SK-N-SH (cell line): ENCODE results near the gene ANKRD65. TPM values are rescaled to one million over a fixed set of nuclear protein-coding genes. Genes with fewer than 3 reads are reported as not detected.

ENCODE experiments used
- CTCF ChIA-PET: fragments of 300-600, 350-600 bp; formaldehyde crosslinking; extraction: SDS; loops from one replicate; lab custom pipeline; 2021; lab: Yijun Ruan, JAX
- POLR2A ChIA-PET: fragments of 350-600 bp; sonication (Branson Sonifier 250); formaldehyde crosslinking; extraction: SDS; loops from one replicate; lab custom pipeline; 2020; ENCODE audit warnings: antibody characterized with exemption, inconsistent platforms; lab: Yijun Ruan, JAX
- DNase-seq: peaks from one replicate; pipeline ENCODE4 v3.0.0; 2012
- H2AFZ ChIP-seq: fragments of 200-600 bp; sonication (generic); 2 replicates; pipeline ENCODE4 v1.8.1; 2016; ENCODE audit warnings: antibody characterized with exemption, mild to moderate bottlenecking, low read depth
- H3F3A ChIP-seq: fragments of 200-600 bp; sonication (generic); replicated peaks from 2 replicates; pipeline ENCODE3; 2016; ENCODE audit warnings: antibody characterized with exemption, mild to moderate bottlenecking; ENCODE audit not compliant: insufficient read depth
- H3K27ac ChIP-seq, 2 experiments: fragments of 200-500 bp in 1 of 2; fragments of 200-600 bp in 1 of 2; sonication (Bioruptor generic) in 1 of 2; sonication (generic), shearing (Covaris generic) in 1 of 2; 2 replicates each; pipeline versions ENCODE4 v1.5.1 to v1.6.1; 2014 to 2016; ENCODE audit warnings: low read depth in 2 of 2, inconsistent platforms in 1 of 2, low read length in 1 of 2, mild to moderate bottlenecking in 1 of 2, mixed read lengths in 1 of 2
- H3K27me3 ChIP-seq: fragments of 200-600 bp; sonication (generic), shearing (Covaris generic); 2 replicates; pipeline ENCODE4 v1.6.1; 2016; ENCODE audit warnings: mixed run types; ENCODE audit not compliant: insufficient read depth
- H3K36me3 ChIP-seq, 2 experiments: fragments of 200-500 bp in 1 of 2; fragments of 200-600 bp in 1 of 2; sonication (Bioruptor generic) in 1 of 2; sonication (generic) in 1 of 2; replicated peaks in 1 of 2; 2 replicates each; pipeline versions ENCODE3 to v1.5.1; 2014 to 2016; ENCODE audit warnings: low read length in 1 of 2, mild to moderate bottlenecking in 1 of 2; ENCODE audit not compliant: insufficient read depth in 2 of 2, control insufficient read depth in 1 of 2
- H3K4me1 ChIP-seq, 2 experiments: fragments of 200-500 bp in 1 of 2; fragments of 200-600 bp in 1 of 2; sonication (Bioruptor generic) in 1 of 2; sonication (generic), shearing (Covaris generic) in 1 of 2; 2 replicates each; pipeline versions ENCODE4 v1.5.1 to v1.6.1; 2014 to 2016; ENCODE audit warnings: low read depth in 1 of 2, low read length in 1 of 2, mixed run types in 1 of 2; ENCODE audit not compliant: insufficient read depth in 2 of 2, control insufficient read depth in 1 of 2
- H3K4me2 ChIP-seq: fragments of 200-600 bp; sonication (generic), shearing (Covaris generic); 2 replicates; pipeline ENCODE4 v1.6.1; 2017; ENCODE audit warnings: mixed run types
- H3K4me3 ChIP-seq, 2 experiments: fragments of 200-500 bp in 1 of 2; fragments of 200-600 bp in 1 of 2; sonication (Bioruptor generic) in 1 of 2; sonication (generic), shearing (Covaris generic) in 1 of 2; 2 replicates each; pipeline versions ENCODE4 v1.5.1 to v1.8.1; 2014 to 2016; ENCODE audit warnings: low read depth in 2 of 2, inconsistent platforms in 1 of 2, low read length in 1 of 2, mild to moderate bottlenecking in 1 of 2, mixed read lengths in 1 of 2, moderate library complexity in 1 of 2
- H3K79me2 ChIP-seq: fragments of 200-600 bp; sonication (generic); 2 replicates; pipeline ENCODE4 v1.8.1; 2017; ENCODE audit warnings: mild to moderate bottlenecking; ENCODE audit not compliant: insufficient read depth
- H3K9ac ChIP-seq: fragments of 200-600 bp; sonication (generic); 2 replicates; pipeline ENCODE4 v1.6.1; 2017; ENCODE audit warnings: mixed run types
- H3K9me2 ChIP-seq: fragments of 200-600 bp; sonication (generic); 2 replicates; pipeline ENCODE4 v1.6.1; 2017; ENCODE audit warnings: mixed run types
- H3K9me3 ChIP-seq: fragments of 200-600 bp; sonication (generic); 2 replicates; pipeline ENCODE4 v1.6.1; 2017; ENCODE audit warnings: mixed run types, mild to moderate bottlenecking, moderate library complexity
- H4K20me1 ChIP-seq: fragments of 200-600 bp; sonication (generic); 2 replicates; pipeline ENCODE4 v1.6.1; 2017; ENCODE audit warnings: mild to moderate bottlenecking, mixed run types; ENCODE audit not compliant: insufficient read depth
- CHD2 ChIP-seq: fragments of 150-350 bp; IDR thresholded peaks from 2 replicates; pipeline ENCODE4 v1.6.1; 2018; ENCODE audit warnings: low read length; ENCODE audit not compliant: partially characterized antibody
- ELF1 ChIP-seq: IDR thresholded peaks from 2 replicates; pipeline ENCODE4 v1.4.0; 2012
- EP300 ChIP-seq, 2 experiments: IDR thresholded peaks; 2 replicates each; pipeline versions ENCODE4 v1.4.0 to v1.6.1; 2012; ENCODE audit warnings: borderline replicate concordance in 1 of 2, low read depth in 1 of 2, low read length in 1 of 2
- EZH2phosphoT487 ChIP-seq: fragments of 200-600 bp; sonication (generic); IDR thresholded peaks from 2 replicates; pipeline ENCODE4 v1.6.1; 2017; ENCODE audit warnings: low read depth, mixed run types, mild to moderate bottlenecking, antibody characterized with exemption, moderate library complexity, borderline replicate concordance
- FOSL2 ChIP-seq: IDR thresholded peaks from 2 replicates; pipeline ENCODE4 v1.4.0; 2012; ENCODE audit warnings: low read depth, mild to moderate bottlenecking, moderate library complexity, borderline replicate concordance
- FOXJ3 ChIP-seq: sonication (generic); formaldehyde crosslinking; IDR thresholded peaks from 2 replicates; pipeline ENCODE4 v1.5.1; 2020; ENCODE audit warnings: mild to moderate bottlenecking, missing genetic modification reagents
- GATA2 ChIP-seq: sonication (generic); formaldehyde crosslinking; IDR thresholded peaks from 2 replicates; pipeline ENCODE4 v1.5.0; 2020; ENCODE audit warnings: mild to moderate bottlenecking, missing genetic modification reagents
- IRF3 ChIP-seq: fragments of 150-350 bp; IDR thresholded peaks from 2 replicates; pipeline ENCODE4 v1.6.1; 2016; ENCODE audit warnings: mild to moderate bottlenecking, low read depth, low read length
- MAX ChIP-seq: IDR thresholded peaks from 2 replicates; pipeline ENCODE4 v1.4.0; 2012; ENCODE audit warnings: low read depth
- RAD21 ChIP-seq: IDR thresholded peaks from 2 replicates; pipeline ENCODE4 v1.6.1; 2012; ENCODE audit warnings: mild to moderate bottlenecking, low read length
- SIN3A ChIP-seq: IDR thresholded peaks from 2 replicates; pipeline ENCODE4 v1.6.1; 2012; ENCODE audit warnings: low read depth, mild to moderate bottlenecking, low read length, moderate library complexity, borderline replicate concordance
- SMC3 ChIP-seq: IDR thresholded peaks from 2 replicates; pipeline ENCODE4 v1.6.1; 2012; ENCODE audit warnings: low read depth, low read length, improper control_type of control experiment
- TAF1 ChIP-seq: IDR thresholded peaks from 2 replicates; pipeline ENCODE4 v1.6.1; 2012; ENCODE audit warnings: low read depth, mild to moderate bottlenecking, low read length, moderate library complexity, borderline replicate concordance
- TEAD4 ChIP-seq: IDR thresholded peaks from 2 replicates; pipeline ENCODE4 v1.4.0; 2012; ENCODE audit warnings: mild to moderate bottlenecking, borderline replicate concordance; ENCODE audit not compliant: insufficient read depth
- ZBTB33 ChIP-seq: IDR thresholded peaks from 2 replicates; pipeline ENCODE4 v1.4.0; 2012; ENCODE audit warnings: low read depth, borderline replicate concordance
- WGBS: methylation state at CpG from one replicate; pipeline ENCODE4 v1.1.6; 2017; ENCODE audit warnings: low lambda C conversion rate; 5-methylcytosine and 5-hydroxymethylcytosine counted together
- polyA plus RNA-seq, 3 experiments: library from polyadenylated mRNA; depleted of rRNA; stranded (reverse); fragments of >200 nt; gene quantifications; 2 replicates each; pipeline ENCODE4 v1.2.3, GENCODE V29; 2012
- TF ChIP-seq, protein P1 (sequence below): IDR thresholded peaks from 2 replicates; pipeline ENCODE4 v1.6.1; 2012; ENCODE audit warnings: mild to moderate bottlenecking, low read depth, low read length, moderate library complexity

ANKRD65 gene
- polyA plus RNA-seq, 1 of the 3 experiments (the other 2 are of a cell fraction), result 0.07 TPM

DNA sequence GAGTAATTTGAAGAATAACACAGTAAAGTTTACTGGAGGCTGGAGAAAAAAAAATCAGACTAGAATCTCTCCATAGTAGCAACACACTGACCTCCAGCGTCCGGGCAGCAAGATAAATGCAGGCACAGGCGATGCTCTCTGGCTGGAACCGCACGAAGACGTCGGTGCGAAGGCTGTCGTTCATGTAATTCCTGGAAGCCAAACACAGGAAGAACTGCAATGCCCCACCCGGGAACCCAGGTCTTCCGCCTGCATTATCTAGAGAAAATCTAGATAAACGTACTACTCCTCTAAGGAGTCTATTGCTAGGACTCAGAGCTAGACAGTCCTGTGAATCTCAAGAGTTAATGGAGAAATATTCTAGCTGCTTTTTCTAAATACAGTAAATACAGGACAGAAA lies 30.4 kb downstream of the ANKRD65 start:
- no peak for DNase-seq
- Histone ChIP-seq H3K36me3 (peaks cover 50 to 83% of the 10 kb centered on the region in 2 experiments), H3K9ac (no peak overlapping the region), H3K4me2 (no peak overlapping the region), H3K79me2 (peaks cover 45% of the 10 kb centered on the region), H3K9me3 (no peaks in the 10 kb centered on the region), H3K27ac (no peak overlapping the region), H3K4me3 (no peak overlapping the region), H4K20me1 (0 out of 2 replicates have a peak, but pooled peaks cover 4% of the 10 kb centered on the region), H3F3A (no peaks in the 10 kb centered on the region), H3K9me2 (no peaks in the 10 kb centered on the region), H3K27me3 (no peaks in the 10 kb centered on the region), H2AFZ (no peak overlapping the region), H3K4me1 (no peaks in the 10 kb centered on the region)
- ChIA-PET POLR2A (interaction anchor here (2.3 kb wide), 1 partner anchor 8 kb away, joined by 10 read pairs; the partner anchor contains the start of gene CCNL2), CTCF (interaction anchor here (1.2 to 2.8 kb wide), 3 partner anchors 8 to 12 kb away, joined by 4 to 16 read pairs (median 6); partner anchors contain the start of gene CCNL2)
- 89% methylated on average over 5 of the region's 12 CpGs for WGBS
- TF ChIP-seq FOXJ3 (CRISPR knock-in tag) (no peak), EP300 (IDR thresholded peaks at IDR 0.05; ENCODE audit: borderline replicate concordance in 1 of 2, low read depth in 1 of 2, low read length in 1 of 2) (no peak), FOSL2 (no peak), TAF1 (no peak)

DNA sequence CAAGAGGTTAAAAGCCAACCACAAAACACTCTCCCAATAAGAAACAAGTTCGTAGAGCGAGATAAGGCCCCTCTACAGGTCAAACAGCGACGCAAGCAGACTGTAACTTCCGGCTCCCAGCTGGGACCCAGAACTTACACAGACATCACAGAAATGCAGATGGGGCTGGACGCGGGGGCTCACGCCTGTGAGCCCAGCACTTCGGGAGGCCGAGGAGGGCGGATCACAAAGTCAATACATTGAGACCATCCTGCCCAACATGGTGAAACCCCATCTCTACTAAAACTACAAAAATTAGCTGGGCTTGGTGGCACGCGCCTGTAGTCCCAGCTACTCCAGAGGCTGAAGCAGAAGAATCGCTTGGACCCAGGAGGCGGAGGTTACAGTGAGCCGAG lies 33.0 kb downstream of the ANKRD65 start:
- no peaks in the 10 kb centered on the region for H3K9me2 ChIP-seq
- H3K9ac ChIP-seq, result no peak overlapping the region
- H3K4me3 ChIP-seq, result no peak overlapping the region
- no peaks in the 10 kb centered on the region for H3K9me3 ChIP-seq
- no peak overlapping the region for H2AFZ ChIP-seq
- DNase-seq, result no peak
- H3K4me2 ChIP-seq, result no peak overlapping the region
- 96% methylated on average over 16 of the region's 16 CpGs for WGBS
- no peak for TF ChIP-seq ZBTB33
- no peak for TF ChIP-seq TEAD4
- TF ChIP-seq EZH2phosphoT487, result no peak
- TF ChIP-seq, protein P1, sequence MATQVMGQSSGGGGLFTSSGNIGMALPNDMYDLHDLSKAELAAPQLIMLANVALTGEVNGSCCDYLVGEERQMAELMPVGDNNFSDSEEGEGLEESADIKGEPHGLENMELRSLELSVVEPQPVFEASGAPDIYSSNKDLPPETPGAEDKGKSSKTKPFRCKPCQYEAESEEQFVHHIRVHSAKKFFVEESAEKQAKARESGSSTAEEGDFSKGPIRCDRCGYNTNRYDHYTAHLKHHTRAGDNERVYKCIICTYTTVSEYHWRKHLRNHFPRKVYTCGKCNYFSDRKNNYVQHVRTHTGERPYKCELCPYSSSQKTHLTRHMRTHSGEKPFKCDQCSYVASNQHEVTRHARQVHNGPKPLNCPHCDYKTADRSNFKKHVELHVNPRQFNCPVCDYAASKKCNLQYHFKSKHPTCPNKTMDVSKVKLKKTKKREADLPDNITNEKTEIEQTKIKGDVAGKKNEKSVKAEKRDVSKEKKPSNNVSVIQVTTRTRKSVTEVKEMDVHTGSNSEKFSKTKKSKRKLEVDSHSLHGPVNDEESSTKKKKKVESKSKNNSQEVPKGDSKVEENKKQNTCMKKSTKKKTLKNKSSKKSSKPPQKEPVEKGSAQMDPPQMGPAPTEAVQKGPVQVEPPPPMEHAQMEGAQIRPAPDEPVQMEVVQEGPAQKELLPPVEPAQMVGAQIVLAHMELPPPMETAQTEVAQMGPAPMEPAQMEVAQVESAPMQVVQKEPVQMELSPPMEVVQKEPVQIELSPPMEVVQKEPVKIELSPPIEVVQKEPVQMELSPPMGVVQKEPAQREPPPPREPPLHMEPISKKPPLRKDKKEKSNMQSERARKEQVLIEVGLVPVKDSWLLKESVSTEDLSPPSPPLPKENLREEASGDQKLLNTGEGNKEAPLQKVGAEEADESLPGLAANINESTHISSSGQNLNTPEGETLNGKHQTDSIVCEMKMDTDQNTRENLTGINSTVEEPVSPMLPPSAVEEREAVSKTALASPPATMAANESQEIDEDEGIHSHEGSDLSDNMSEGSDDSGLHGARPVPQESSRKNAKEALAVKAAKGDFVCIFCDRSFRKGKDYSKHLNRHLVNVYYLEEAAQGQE, result no peak
- TF ChIP-seq IRF3, result no peak
- no peak for TF ChIP-seq MAX
- TF ChIP-seq FOSL2, result no peak
- TF ChIP-seq EP300 (IDR thresholded peaks at IDR 0.05; ENCODE audit: borderline replicate concordance in 1 of 2, low read depth in 1 of 2, low read length in 1 of 2), result no peak
- TF ChIP-seq CHD2, result no peak
- TF ChIP-seq SMC3, result no peak
- TF ChIP-seq ELF1, result no peak
- no peak for TF ChIP-seq GATA2 (CRISPR knock-in tag)
- TF ChIP-seq SIN3A, result no peak
- TF ChIP-seq RAD21, result no peak
- ChIA-PET CTCF (interaction anchor here (2.8 kb wide), 1 partner anchor 11 kb away, joined by 16 read pairs; the partner anchor contains the start of gene CCNL2), POLR2A (interaction anchor here (0.8 kb wide), 1 partner anchor 13 kb away, joined by 3 read pairs; the partner anchor contains the start of gene AURKAIP1)
- no peaks in the 10 kb centered on the region for H3K4me1 ChIP-seq
- H4K20me1 ChIP-seq, result no peaks in the 10 kb centered on the region
- no peak overlapping the region for H3K27ac ChIP-seq
- peaks cover 19% of the 10 kb centered on the region; the same call in 1 of the 2 replicates for H3K79me2 ChIP-seq
- no peaks in the 10 kb centered on the region for H3F3A ChIP-seq
- H3K36me3 ChIP-seq, result peaks cover 33 to 68% of the 10 kb centered on the region in 2 experiments
- H3K27me3 ChIP-seq, result no peaks in the 10 kb centered on the region
